GM18505 (cell line): ENCODE results near the gene KMT2E.
"Not testable (repeated sequence)": the region's sequence is repeated elsewhere in the genome, so short reads cannot be mapped to it uniquely, and the experiment has no call there.

Source experiments
- ATAC-seq: cut with Tn5 transposase; IDR thresholded peaks from one replicate; pipeline ENCODE4 v1.9.1; 2021; ENCODE audit not compliant: unreplicated experiment
- POLR2A ChIP-seq: IDR thresholded peaks from 4 replicates; pipeline ENCODE4 v1.6.1; 2011; ENCODE audit warnings: borderline replicate concordance; ENCODE audit not compliant: insufficient read depth, insufficient read length; ENCODE audit errors: extremely low read depth

KMT2E gene

DNA sequence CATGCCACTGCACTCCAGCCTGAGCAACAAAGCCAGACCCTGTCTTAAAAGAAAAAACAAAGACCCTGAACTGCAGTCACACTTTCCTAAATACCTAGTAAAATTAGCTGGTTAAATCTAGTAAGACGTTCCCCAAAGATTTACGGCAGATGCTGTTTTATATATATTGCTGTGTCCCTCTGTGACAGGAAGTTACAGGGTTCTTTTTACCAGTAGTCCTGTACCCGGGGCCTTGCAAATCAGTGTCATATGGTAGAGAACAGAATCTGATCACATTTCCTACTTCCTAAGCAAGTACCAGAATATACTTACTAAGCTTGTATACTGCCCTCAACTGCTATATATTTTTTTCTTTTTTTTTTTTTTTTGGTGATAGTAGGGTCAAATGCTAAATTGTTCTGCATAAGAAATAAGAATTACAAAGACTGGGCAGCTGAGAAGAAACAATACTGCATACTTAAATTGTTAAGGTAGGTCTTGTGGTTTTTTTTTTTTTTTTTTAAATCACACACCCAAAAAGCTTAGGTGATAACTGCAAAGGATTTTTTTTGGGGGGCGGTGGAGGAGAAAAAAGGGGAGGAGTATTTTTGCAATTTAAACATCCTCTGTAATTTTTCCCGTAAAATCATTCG is 27.3 kb upstream of the KMT2E start:
- ATAC-seq: no peak
- no peak for TF ChIP-seq POLR2A

DNA sequence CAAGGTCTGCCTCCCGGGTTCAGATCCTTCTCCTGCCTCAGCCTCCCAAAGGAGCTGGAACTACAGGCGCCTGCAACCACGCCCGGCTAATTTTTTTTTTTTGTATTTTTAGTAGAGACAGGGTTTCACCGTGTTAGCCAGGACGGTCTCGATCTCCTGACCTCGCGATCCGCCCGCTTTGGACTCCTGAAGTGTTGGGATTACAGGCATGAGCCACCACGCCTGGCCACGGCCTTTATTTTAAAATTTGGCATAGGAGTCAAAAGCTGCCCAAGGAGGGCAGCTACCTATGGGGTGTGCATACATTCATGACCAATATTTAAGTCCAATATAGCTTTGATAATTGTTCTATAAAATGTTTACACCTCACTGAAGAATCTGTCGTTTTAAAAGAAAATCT is 26.6 kb upstream of the KMT2E start:
- not testable (repeated sequence) for ATAC-seq

DNA sequence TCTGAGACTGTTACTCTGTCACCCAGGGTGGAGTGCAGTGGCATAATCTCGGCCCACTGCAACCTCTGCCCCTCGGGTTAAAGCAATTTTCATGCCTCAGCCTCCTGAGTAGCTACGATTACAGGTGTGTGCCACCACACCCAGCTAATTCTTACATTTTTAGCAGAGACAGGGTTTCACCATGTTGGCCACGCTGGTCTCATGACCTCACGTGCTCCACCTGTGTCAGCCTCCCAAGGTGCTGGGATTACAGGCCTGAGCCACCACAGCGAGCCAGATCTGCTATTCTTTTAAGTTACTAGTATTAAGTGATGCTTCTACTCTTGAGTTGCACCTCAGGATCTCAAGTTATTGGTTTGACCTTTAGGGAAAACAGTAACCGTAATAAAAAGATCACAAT is 23.0 kb upstream of the KMT2E start:
- no peak for TF ChIP-seq POLR2A
- no peak for ATAC-seq

DNA sequence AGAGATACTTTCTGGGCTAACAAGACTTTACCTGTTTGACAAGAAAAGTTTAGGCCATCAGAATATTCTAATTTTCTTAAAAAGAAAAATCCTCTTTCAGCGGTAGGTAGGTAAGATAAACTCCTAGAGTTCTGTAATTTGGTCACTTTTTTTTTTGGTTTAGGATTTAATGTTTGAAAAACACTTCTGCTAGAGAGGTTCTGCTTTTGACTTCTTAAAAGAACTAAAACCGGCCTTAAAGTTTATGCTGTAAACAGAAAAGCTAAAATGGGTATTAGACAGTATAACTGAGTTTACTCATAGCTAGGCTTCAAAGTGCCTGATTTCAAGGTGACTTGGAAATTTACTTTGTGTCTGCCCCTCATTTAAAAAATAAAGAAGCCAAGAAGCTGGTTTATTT is 21.7 kb upstream of the KMT2E start:
- no peak for ATAC-seq
- no peak for TF ChIP-seq POLR2A

DNA sequence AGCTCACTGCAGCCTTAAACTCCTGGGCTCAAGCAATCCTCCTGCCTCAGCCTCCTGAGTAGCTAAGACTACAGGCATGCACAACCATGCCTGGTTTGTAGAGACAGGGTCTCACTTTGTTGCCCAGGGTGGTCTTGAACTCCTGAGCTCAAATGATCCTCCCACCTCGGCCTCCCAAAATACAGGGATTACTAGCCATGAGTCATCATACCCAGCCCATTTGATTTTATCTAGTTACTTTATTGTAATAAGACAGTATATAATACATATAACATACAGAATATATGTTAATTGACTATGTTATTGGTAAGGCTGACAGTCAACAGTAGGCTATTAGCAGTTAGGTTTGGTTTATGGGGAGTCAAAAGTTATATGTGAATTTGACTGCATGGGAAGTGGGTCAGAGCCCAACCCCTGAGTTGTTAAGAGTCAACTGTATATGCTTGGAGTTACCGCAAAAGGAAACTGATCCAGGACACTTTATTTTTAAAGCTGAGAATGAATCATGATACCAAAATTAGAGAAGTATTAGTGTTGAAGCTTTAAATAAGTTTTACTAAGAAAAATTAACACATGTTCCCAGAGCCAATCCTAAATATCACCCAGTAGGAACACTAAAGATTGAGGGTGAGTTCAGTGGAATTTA is 20.7 kb upstream of the KMT2E start:
- no peak for ATAC-seq
- no peak for TF ChIP-seq POLR2A

DNA sequence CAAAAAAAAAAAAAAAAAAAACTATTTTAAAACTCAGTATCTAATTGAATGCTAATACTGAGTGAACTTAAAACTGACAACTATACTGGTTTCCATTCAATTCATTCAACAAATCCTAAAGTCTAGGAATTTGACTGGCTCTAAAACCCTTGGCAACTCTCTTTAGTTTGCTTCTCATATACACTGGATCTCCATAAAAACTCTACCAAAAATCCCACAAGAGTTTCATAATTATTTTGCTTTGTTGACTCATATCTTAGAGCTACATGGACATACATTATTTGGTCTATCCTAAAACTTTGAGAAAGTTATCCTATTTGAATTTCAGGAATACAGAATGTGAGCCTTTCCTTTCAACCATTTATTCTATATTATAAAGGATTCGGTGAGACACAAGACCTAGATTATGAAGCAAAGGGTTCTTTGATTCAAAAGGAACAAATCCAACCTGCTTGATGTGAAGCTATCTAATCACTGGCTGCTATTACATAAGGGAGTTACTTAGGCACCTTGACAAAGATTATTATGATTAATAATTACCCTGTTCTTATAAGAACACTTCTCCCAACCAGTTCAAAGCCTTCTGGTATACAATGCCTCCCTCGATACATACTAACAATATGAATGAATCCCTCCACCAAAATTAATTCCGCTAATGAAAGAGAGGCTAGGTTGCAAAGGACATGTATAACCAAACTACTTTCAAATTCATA is 15.8 kb upstream of the KMT2E start:
- no peak for ATAC-seq
- TF ChIP-seq POLR2A: no peak

DNA sequence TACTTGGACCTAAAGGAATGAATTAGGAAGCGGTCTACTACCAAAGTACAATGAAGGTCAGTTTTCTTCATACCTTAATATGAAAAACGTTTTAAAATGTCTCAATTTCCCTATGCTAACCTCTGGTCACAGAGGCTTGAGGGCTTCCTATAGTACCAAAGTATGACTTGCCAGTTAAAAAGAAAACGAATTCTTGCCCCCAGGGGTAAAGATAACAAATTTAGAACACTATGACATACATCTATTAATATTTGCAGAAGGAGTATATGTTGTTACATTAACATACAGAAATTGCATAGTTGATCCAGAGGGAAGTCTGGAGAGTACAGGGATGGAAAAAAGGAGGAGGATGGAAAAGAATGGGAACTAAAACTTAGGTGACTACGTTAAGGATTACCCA is 13.8 kb upstream of the KMT2E start:
- no peak for TF ChIP-seq POLR2A
- no peak for ATAC-seq

DNA sequence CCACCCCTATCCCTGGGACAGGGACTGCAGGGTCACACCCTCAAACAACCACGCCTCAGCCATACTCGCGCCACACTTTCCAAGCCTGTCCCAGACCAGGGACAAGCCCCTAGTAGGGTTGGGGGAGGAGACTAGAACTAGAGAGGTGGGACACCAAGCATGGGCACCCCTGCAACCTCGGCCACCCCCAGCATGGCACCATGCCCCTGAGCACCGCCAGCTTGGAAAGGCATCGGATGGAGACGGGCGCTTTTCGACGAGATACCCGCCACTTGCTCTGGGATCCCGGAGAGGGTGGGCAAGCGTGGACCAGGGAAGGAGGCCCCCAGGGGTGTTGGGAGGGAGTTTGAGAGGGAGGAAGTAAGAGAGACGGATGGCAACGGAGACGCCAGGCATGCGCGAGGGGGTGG is 13.1 kb upstream of the KMT2E start:
- TF ChIP-seq POLR2A: no peak
- no peak for ATAC-seq

DNA sequence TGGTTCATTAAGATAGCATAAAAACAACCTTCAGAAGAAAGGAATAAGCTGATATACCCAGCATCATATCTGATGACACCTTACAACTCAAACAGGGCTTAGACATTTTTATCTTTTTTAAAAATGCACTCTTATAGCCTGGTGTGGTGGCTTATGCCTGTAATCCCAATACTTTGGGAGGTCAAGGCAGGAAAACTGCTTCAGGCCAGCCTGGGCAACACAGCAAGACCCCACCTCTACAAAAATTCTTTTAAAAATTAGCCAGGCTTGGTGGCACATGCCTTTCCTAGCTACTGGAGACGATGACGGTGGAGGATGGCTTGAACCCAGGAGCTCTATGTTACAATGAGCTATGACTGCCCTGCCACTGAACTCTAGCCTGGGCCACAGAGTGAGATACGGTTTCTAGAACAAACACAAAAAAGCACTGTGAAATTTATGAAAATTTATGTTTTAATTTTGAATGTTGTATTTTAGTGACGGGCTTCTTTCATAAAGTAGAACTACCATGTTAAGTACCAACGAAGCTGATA is 12.3 kb upstream of the KMT2E start:
- no peak for ATAC-seq
- TF ChIP-seq POLR2A: no peak

DNA sequence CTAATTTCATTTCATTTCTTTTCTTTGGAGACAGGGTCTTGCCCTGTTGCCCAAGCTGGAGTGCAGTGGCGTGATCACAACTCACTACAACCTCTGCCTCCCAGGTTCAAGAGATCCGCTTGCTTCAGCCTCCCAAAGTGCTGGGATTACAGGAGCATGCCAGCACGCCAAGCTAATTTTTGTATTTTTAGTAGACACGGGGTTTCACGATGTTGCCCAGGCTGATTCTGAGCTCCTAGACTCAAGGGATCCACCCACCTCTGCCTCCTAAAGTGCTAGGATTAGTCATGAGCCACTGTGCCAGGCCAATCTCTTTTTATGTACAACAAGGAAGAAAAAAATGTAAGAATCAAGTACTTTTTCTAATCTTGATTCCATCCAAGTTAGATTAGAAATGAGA is 10.7 kb upstream of the KMT2E start:
- TF ChIP-seq POLR2A: no peak
- ATAC-seq: no peak

DNA sequence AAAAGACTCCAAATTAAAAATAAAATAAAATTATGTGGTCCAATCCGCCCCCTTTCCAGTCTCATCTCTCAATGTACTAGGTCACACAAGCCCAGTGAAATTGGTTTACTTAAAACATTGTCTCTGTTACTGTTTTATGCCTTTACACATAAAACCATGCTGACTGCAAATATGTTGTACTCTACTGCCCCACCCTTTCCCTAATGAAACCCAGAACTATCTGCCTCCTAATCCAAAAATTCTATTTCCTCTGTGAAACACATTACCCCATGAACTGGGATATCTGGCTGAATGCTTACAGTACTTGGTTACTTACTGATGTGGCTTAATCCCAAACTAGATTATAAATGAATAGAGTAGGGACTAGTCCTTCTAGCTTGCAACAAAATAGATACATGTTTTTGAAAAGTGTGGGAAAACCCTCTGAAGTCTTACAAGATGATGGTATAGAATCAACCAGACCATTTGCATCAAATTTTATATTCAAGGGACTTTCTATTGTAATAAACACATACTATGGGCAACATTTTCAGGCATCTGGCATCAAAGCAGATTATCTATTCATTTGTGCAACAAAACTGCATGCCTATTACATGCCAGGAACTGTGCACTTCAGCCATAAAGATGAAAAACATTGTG is 10.0 kb upstream of the KMT2E start:
- no peak for ATAC-seq
- TF ChIP-seq POLR2A: no peak

DNA sequence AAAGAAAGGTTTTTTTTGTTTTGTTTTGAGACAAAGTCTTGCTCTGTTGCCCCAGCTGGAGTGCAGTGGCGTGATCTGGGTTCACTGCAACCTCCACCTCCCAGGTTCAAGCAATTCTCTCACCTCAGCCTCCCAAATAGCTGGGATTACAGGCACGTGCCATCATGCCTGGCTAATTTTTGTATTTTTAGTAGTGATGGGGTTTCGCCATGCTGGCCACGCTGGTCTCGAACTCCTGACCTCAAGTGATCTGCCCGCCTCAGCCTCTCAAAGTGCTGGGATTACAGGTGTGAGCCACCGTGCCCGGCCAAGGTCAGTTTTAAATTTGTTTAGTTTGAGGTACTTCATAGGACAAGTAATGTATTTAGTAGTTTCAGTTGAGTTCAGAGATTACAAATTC is 9.0 kb upstream of the KMT2E start:
- ATAC-seq: not testable (repeated sequence)

DNA sequence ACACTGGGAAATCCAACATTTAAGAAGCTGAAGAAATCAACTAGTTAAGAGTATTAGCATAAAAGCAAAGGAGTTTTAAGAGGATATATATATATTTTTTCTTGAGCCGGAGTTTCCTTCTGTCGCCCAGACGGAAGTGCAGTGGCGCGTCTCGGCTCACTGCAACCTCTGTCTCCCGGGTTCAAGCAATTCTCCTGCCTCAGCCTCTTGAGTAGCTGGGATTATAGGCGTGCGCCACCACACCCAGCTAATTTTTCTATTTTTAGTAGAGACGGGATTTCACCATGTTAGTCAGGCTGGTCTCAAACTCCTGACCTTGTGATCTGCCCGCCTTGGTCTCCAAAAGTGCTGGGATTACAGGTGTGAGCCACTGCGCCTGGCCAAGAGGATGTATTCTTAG is 8.5 kb upstream of the KMT2E start:
- ATAC-seq: not testable (repeated sequence)
